ENCODE results near the gene IL33.

DNA sequence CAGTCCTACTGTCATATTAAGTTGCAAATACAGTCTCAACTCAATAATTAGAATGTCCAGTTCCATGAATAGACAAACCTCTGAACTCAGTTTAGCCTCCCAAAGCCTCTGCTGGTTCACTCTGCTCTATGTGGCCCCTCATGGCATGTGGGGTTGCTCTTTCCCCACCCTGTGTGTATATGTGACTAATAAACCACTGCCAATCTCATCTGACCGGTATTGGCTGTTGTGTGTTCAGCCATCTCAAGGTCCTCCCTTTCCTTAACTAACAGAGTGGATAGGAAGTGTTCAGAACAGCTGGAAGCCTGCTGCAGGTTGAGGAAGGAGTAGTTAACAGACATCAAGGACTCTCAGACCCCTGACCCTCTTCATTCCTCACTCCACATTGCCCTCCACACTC, 55.3 kb downstream of the IL33 start:
- TF ChIP-seq POLR2AphosphoS5 (IDR thresholded peaks at IDR 0.05; ENCODE audit: low read depth, low read length) (no peak), FOSL1 (IDR thresholded peaks at IDR 0.05; ENCODE audit: insufficient read depth, low read depth, low read length) (no peak), SRF (IDR thresholded peaks at IDR 0.05; ENCODE audit: low read depth, low read length) (no peak)
